HG03460 (cell line): ENCODE measurements around the gene CXCL1.

Experiments used
- ATAC-seq: cut with Tn5 transposase; IDR thresholded peaks from one replicate; pipeline ENCODE4 v1.9.1; 2021; ENCODE audit not compliant: unreplicated experiment

CXCL1 gene

DNA sequence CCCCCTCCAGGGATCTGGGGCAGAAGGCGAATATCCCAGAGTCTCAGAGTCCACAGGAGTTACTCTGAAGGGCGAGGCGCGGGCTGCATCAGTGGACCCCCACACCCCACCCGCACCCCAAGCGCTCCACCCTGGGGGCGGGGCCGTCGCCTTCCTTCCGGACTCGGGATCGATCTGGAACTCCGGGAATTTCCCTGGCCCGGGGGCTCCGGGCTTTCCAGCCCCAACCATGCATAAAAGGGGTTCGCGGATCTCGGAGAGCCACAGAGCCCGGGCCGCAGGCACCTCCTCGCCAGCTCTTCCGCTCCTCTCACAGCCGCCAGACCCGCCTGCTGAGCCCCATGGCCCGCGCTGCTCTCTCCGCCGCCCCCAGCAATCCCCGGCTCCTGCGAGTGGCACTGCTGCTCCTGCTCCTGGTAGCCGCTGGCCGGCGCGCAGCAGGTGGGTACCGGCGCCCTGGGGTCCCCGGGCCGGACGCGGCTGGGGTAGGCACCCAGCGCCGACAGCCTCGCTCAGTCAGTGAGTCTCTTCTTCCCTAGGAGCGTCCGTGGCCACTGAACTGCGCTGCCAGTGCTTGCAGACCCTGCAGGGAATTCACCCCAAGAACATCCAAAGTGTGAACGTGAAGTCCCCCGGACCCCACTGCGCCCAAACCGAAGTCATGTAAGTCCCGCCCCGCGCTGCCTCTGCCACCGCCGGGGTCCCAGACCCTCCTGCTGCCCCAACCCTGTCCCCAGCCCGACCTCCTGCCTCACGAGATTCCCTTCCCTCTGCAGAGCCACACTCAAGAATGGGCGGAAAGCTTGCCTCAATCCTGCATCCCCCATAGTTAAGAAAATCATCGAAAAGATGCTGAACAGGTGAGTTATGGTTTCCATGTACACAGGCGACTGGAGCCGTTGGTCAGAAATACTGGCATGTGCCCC, at the start of gene CXCL1:
CXCL1 (plus strand) TSS at position 264 of the 926 bp plus-strand sequence; CDS start at position 342, 78 bp downstream.
- ATAC-seq: no peak

DNA sequence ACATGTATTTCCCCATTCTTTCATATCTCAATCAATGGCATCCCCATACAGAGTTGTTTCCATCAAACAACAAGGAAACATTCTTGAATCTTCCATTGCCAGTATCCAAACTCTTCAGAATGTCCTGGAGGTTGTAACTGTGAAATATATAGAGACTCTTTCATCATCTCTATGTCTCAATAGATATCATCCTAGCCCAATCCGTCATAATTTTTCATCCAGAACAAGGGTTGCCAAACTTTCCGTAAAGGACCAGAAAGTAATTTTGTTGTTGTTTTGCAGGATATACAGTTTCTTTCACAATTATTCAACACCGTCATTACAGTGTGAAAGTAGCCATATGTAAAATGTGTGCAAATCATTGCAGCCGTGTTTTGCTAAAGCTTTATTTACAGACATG, 47.9 kb upstream of the CXCL1 start:
- ATAC-seq: no peak

DNA sequence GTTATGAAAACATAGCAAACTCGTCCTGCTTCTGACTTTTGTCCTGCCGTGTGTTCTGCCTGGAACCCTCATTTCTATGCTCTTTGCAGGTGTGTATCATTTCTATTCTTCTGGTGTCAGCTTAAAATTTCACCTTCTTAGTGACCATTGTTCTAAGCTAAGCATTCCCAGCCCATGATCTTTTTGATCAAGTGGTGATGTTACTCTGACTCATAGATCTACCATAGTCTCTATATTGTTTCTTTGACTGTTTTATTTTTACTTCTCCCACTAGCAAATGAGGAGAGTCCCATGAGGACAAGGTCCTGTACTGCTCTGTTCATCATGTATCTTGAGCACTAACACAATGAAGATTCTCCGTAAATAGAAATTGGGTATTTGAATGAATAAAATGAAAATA, 46.8 kb upstream of the CXCL1 start:
- no peak for ATAC-seq

DNA sequence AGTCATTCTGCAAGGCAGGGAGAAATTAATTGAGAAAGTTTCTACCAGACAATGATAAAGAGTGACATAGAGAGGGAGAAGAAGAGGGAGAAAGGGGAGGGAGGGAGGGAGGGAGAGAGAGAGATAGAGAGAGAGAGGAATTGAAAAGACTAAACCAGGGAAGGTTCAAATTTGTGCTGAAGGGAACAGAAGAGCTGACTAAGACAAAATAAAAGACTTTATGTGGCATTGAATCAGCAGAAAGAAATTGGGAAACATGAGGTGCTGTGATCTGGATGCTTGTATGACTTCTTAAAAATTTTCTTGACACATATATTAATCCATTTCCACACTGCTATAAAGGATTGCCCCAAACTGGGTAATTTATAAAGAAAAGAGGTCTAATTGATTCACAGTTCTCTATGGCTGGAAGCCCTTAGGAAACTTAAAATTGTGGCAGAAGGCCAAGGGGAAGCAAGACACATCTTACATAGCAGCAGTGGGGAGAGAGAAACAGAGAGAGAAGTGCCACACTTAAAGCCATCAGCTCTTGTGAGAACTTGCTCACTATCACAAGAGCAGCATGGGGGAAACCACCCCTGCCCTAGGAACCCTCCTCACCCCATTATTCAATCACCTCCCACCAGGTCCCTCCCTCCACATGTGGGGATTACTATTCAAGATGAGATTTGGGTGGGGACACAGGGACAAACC, 46.2 kb upstream of the CXCL1 start:
- ATAC-seq: no peak

DNA sequence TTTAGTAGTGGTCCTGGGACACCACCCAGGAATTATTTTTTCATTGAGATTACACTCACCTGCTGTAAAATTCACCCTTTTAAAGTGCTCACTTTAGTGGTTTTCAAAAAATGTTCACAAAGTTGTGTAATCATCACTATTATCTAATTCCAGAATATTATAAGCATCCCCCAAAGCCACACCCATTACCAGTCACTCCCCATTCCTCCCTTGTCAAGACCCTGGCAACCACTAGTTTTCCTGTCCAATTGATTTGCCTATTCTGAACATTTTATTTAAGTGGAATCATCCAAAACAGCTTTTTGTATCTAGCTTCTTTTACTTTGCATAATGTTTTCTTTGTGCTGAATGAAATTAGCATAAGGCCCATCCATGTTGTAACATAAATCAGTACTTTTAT, 45.4 kb upstream of the CXCL1 start:
- no peak for ATAC-seq

DNA sequence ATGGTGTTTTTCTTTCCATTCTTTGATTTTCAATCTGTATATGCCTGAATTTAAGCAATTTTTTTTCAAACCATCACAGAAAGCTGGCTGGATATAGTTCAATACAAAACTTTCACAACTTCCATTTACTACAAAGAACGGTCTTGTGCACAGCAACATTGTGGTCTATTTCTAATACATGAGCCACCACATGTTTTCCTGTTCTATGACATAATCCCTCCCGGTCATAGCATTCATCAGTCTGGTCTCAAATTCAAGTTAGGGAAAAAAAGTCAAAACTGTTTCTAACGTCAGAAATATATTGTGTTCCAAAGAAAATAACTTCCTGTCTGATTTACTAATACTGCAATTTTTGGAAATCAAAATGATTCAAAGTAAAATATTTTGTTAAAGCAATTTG, 40.2 kb upstream of the CXCL1 start:
- no peak for ATAC-seq

DNA sequence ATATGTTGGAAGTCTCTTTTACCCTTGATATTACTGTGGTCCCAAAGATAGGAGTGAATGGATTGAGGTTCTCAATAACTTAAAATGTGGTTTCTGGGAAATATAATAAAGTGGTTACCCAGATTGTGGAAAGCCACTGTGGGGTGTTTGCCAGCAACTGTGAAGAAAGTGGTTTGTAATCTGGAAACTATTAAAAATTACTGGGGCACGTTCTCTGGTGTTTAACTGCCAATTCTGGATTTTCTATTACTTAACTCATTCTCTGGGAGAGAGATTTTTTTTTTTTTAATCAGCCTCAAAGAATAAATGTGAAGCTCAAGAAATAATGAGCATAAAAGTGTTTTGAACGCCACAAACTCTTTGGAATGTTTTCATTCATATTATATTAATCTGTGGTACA, 37.6 kb upstream of the CXCL1 start:
- ATAC-seq: no peak

DNA sequence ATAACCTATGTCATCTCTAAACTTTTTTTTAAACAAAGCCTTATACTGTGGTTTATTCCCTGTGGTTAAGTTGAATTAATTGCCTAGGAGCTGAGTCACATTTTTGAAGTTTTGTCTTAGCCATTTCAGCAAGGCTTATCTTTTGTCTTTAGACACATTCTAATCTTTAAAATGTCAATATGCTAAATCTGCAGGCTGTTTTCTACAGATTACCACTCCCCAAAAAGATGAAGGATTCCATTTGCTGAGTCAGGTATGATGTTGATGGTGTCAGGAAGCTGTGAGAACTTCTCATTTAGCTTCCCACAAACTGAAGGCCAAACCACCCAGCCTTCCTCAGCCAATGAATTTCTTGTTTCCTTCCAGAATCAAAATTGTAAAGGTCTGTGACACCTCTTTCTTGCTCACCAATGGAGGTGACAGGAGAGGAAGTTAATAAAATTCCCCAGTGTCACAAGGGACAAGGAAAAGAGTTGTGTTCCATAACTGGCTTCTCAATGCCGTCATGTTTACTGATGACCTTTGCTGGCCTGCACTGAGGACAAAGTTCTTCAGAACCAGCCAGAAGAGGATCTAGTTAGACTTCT, 36.4 kb upstream of the CXCL1 start:
- no peak for ATAC-seq

DNA sequence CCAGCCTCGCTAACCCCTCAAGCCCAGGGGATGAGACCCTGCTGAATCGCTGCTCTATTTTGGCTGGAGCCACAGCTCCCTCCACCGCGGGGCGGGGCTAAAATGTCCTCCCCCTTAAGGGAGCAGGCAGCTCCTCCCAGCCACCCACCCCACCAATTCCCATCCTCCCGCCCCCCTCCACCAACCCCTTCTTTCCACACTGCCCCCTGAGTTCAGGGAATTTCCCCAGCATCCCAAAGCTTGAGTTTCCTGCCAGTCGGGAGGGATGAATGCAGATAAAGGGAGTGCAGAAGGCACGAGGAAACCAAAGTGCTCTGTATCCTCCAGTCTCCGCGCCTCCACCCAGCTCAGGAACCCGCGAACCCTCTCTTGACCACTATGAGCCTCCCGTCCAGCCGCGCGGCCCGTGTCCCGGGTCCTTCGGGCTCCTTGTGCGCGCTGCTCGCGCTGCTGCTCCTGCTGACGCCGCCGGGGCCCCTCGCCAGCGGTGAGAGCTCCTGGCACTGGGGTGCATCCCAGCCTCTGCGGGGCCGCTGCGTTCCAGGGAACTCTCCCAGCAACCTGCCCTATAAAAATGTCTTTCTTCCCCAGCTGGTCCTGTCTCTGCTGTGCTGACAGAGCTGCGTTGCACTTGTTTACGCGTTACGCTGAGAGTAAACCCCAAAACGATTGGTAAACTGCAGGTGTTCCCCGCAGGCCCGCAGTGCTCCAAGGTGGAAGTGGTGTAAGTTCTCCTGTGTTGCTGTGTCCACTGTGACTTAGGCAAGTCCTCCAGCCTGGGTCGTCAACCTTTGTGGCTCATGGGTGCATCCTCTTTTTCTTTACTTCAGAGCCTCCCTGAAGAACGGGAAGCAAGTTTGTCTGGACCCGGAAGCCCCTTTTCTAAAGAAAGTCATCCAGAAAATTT, 32.6 kb upstream of the CXCL1 start, which contains the start of gene CXCL6:
CXCL6 (plus strand) TSS at position 306 of the 907 bp plus-strand sequence; CDS start at position 379, 73 bp downstream.
- no peak for ATAC-seq

DNA sequence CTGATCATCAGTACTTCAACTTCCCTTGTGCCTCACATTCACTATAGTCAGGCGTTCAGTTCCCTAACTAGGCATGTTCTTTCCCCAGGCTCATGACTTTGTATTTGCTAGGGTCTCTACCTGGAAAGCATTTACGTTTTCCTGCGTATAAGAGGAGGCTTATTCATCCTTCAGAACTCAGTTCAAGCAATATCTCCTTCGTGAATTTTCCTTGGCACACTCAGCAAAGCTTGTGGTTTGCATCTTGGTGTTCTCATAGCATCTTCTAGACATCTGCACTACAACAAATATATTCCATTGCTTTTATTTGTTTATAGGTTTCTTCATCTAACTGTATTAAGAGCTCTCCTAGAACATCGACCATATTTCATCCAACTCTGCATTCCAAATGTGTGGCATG, 30.1 kb upstream of the CXCL1 start:
- ATAC-seq: no peak

DNA sequence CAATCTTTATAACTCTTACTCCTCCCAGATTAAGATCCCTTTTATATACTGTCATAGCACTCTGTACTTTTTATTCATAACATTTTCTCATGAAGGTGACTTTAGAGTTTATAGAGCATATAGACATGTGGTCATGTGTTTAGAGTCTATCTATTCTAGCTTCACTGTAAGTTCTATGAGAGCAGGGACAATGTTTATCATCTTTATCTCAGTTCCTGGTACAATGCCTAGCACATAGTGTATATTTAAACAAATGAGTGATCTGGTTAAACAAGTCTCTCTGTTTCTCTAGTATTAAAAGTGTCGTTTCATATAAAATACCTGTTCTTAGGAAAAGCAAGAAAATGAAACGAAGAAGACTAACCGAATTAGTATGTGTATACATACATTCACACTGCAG, 29.5 kb upstream of the CXCL1 start:
- ATAC-seq: no peak

DNA sequence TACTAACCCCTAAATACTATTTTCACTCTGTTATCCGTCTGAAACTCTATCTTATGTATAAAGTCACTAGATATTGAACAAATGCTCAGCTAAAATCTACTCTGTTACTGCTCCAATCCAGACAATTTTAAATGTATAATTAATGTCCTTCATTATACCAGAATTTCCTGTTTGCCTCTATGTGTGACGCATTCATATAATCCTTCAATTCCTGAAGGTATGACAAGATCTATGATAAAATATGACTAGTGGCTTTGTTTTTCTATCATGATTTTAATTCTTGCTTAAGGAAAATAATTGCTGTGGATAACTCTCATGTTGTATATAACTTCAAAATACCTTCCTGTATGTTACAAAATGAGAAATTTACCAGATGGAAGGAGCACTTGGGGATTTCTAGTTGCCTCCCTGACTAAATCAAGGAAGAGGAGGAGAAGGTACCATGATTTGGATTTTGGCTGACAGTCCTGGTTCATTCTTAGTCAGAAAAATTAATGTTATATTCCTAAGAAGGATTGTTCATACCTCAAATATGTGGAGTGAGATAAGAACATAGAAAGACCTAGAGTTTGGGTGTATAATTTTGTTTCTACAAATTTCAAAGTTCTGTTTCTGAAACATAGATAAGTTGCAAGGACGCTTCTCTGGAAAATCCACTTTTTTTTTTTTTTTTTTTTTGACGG, 27.8 kb upstream of the CXCL1 start:
- ATAC-seq: no peak

DNA sequence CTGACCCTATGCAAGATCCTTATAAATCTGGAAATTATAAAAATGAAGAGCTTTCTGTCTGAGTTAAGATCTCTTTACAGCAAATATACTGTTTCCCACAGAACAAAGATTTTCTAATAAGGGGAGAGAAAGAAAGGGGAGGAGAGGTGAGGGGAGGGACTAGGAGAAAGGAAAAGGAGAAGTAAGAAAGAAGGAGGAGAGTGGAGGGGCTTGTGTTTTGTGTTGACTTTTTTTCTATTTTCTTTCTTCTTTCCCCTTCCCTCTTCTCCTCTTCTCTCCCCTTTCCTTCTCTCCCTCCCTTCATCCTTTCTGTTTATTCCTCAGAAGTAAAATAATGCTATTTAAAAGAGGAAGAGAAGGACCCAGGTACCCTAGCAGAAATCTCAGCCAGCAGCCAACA, 26.5 kb upstream of the CXCL1 start:
- ATAC-seq: no peak

DNA sequence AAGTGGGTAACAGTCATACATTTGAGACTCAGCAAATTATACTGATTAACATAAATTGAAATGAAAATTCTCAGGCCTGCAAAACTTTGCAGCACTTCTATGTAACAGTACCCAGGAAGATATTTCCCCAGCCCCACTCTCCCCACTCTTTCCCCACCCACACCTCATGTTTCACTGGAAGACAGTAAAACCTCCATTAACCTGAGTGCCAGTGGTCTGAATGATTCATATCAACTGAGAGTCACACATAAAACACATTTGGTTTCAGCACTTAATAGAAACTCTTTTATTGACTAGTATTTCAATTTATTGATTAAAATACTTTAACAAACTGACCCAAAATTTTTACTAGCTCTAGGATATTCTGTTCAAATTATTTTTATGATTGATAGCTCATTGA, 25.8 kb upstream of the CXCL1 start:
- no peak for ATAC-seq

DNA sequence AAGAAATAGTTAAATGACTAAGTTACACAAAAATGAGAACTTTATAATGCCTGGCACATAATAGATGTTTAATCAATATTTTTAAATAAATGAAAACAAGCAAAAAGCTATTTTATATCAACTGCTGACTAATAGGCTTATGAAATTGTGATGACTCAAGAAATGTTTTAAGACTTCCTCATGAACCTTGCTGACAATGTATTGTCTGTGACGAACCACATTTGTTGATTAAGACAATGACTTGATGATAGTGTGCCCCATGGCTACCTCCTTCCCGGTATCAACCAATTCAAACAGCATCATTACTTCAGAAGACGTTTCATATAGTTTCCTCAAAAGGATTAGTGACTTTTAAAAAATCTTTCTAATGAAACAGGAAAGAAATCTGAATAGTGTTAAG, 24.8 kb upstream of the CXCL1 start:
- no peak for ATAC-seq

DNA sequence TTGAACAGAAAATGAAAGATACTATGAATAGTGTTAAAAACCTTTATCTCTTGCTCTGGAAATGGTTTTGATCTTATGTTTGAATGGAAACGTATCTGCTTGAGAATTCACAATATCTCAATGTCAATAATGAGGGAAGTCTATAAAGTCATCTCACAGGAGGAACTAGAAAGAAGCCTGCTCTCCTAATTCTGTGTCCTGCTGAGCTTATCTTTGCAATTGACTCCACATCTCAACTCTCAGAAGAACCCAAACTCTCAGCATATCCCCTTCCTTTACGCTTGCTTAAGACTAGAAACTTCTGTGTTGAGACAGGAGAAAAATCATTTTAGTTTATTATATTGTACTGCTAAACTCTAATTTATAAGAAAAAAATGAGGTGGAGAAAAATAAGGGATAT, 24.4 kb upstream of the CXCL1 start:
- ATAC-seq: no peak

DNA sequence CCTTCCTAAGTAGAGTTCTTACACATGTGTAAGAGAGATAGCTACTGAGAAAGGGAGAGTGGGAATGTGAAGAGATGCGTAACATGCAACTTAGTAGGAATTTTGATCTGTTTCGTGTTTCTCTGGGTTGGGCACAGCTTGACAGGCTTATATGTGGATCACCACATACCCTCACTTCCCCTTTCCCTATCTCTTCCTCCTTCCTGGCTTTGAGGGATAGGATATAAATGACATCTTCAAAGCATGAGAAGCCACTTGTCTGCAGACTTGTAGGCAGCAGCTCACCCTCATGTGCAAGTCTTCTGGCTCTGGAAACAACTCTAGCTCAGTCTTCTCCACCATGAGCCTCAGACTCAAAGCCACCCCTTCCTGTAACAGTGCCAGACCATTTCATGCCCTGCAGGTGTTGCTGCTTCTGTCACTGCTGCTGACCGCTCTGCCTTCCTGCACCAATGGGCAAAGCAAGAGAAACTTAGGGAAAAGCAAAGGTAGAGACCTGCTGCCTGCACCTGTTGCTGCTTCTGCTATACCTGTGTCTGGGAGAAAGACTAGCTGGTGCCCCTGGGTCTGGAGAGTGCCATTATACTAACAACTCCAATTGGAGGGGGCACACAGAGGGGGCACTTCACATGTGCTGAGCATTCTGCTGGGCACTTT, 21.5 kb upstream of the CXCL1 start:
- ATAC-seq: no peak

DNA sequence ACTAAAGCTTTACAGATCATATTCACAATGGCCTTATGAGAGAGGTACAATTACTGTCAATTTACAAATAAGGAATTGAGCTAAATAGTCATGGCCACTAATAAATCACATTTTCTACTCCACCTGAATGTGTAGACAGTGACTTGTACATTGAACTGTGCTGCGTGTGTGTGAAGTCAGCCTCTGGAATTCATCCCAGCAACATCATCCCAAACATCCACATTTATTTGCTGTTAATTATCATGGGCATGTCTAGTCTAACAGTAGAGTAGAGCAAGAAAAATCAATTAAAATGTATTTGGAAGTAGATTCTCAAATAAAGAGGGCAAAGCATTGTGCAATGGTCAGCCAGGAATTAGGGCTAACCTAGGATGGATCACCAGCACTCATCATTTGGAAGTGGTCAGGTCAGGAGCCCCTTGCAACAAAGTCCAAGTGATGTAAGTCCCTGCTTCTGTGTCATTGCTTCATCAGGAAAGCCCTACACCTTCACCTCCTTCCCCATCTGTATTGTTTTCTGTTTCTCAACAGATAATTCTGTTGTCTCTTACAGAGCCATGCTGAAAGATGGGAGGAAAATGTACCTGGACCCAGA, 20.9 kb upstream of the CXCL1 start:
- no peak for ATAC-seq

DNA sequence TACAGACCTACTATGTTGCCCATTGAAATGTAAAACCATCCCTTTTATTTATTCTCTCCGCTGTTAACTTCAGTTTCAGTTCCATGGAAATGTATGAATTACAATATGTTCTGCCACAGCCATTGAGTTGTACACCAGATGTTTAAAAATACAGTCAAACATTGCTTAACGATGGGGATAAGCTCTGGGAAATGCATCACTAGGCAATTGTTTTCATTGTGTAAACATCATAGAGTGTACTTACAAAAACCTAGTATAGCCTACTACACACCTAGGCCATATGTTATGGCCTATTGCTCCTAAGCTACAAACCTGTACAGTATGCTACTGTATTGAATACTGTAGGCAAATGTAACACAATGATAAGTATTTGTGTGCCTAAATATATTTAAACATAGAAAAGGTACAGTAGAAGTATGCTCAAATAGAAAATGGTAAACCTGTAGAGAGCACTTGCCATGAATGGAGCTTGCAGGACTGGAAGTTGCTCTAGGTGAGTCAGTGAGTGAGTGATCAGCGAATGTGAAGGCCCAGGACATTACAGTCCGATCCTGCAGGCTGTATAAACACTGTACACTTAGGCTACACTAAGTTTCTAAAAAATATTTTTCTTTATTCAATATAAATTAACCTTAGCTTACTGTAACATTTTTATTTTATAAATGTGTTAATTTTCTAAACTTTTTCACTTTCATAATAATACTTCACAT, 18.8 kb upstream of the CXCL1 start:
- no peak for ATAC-seq
